Hepatic stellate cell (primary cell): ENCODE measurements around the gene PRAC1.
"Not testable (repeated sequence)": the region's sequence is repeated elsewhere in the genome, so short reads cannot be mapped to it uniquely, and the experiment has no call there.

ENCODE experiments used
- DNase-seq: peaks from one replicate; pipeline ENCODE4 v3.0.0; 2011; ENCODE audit warnings: low spot score

The PRAC1 gene

GRCh38 chr17:48726916-48727286, 4.6 kb upstream of the PRAC1 start:
- no peak for DNase-seq

GRCh38 chr17:48726114-48726915, 4.0 kb upstream of the PRAC1 start:
- DNase-seq, result no peak

- DNase-seq, result no peak
Observed at GRCh38 chr17:48725288-48726064, 3.2 kb upstream of the PRAC1 start.

- no peak for DNase-seq
Observed at GRCh38 chr17:48725004-48725287, 2.6 kb upstream of the PRAC1 start.

GRCh38 chr17:48724251-48725003, 2.1 kb upstream of the PRAC1 start:
- peak; percentile 75 for DNase-seq

- DNase-seq, result no peak
Observed at GRCh38 chr17:48723423-48724250, 1.3 kb upstream of the PRAC1 start.

- no peak for DNase-seq
Observed at GRCh38 chr17:48722915-48723422, 651 bp upstream of the PRAC1 start, which contains the start of gene PRAC2. Gene PRAC2 (plus strand): TSS chr17:48723185. CDS start chr17:48724411, 1,226 bp downstream.

- DNase-seq, result no peak
Observed at GRCh38 chr17:48721009-48721402, 1.3 kb downstream of the PRAC1 start.

GRCh38 chr17:48720266-48721008, 1.9 kb downstream of the PRAC1 start:
- DNase-seq, result no peak

GRCh38 chr17:48719642-48720265, 2.6 kb downstream of the PRAC1 start:
- no peak for DNase-seq

- DNase-seq, result no peak
Observed at GRCh38 chr17:48718761-48719641, 3.3 kb downstream of the PRAC1 start.

- DNase-seq, result no peak
Observed at GRCh38 chr17:48718227-48718760, 4.0 kb downstream of the PRAC1 start.

- DNase-seq, result no peak
Observed at GRCh38 chr17:48717367-48718226, 4.7 kb downstream of the PRAC1 start.

GRCh38 chr17:48716549-48716948, 5.8 kb downstream of the PRAC1 start:
- DNase-seq, result not testable (repeated sequence)

GRCh38 chr17:48715496-48716399, 6.6 kb downstream of the PRAC1 start:
- DNase-seq, result no peak

GRCh38 chr17:48711128-48711527, 11.2 kb downstream of the PRAC1 start:
- no peak for DNase-seq
